HG03060 (cell line): ENCODE measurements around the gene ATRNL1.
"Not testable (repeated sequence)": the region's sequence is repeated elsewhere in the genome, so short reads cannot be mapped to it uniquely, and the experiment has no call there.

Experiments used
- ATAC-seq: cut with Tn5 transposase; IDR thresholded peaks from one replicate; pipeline ENCODE4 v1.9.1; 2021; ENCODE audit warnings: low read depth, moderate number of reproducible peaks; ENCODE audit not compliant: unreplicated experiment

Gene ATRNL1

DNA sequence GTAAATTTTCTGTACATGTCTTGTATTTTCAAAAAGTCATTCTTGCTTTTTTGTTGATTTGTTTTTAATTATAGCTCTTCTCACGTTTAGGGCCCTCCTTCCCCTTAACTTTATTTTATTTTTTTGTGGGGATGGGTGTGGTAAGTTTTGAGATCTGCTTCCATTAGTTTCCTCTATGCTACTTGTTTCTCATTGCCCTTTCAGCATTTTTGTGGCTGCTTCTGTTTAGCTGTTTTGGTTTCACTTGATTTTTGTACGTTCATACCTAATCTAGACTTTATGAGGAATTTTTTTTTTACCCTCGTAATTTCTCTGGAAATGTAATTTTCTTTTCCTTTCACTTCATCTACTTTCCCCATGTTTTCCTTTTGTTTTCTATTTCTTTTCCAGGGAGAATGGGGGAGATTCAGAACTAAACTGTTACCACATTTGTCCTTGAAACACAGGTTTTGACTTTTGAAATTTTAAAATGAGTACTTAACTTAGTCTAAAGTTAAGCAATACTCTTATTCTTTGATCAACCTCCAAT is 80.8 kb downstream of the ATRNL1 start:
- no peak for ATAC-seq

DNA sequence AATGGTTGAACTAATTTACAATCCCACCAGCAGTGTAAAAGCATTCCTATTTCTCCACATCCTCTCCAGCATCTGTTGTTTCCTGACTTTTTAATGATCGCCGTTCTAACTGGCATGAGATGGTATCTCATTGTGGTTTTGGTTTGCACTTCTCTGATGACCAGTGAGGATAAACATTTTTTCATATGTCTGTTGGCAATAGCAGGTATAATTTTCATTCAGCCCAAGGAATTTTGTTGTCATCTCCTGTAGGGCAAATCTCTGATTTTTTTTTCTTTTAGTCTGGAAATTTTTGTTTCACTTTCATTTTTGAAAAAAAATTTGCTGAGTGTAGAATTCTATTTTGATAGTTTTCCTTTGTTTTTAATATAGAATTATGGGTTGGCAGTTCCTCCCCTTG is 114.1 kb downstream of the ATRNL1 start:
- not testable (repeated sequence) for ATAC-seq

DNA sequence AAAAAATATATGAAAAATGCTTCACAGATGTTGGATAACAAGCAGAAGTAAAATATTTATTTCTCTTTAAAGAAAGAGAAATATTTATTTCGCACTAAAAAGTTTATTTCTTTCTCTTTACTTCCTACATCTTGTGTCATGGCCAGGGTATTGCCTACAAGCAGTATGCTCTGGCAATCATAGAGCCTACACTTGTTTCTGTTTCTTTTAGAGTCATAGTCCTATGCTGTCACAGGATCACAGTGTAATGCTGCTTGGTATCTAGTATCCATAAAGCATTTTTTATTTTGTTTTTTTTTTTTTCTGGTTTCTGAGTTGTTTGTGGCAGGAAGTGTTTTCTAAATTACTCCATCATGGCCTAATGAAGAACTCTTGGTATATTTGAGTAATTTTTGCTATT is 116.0 kb downstream of the ATRNL1 start:
- ATAC-seq, result no peak

DNA sequence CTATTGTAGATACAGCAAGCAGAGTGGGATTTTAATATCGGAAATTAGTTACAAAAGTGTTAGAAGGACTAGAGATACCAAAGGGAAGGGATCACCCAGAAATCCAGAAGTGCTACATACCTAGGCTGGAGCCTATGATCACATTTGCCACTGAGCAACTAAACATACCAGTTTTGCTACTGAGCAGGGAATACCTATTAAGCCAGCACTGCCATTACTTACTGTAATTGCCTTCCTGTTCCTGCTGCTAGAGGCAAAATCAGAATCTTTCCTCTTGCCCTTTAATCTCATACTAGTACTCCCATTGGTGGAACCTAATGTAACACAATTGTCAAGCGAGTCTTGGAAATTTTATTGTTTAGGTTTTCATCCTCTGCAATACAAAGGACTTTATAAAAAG is 121.7 kb downstream of the ATRNL1 start:
- ATAC-seq, result no peak

DNA sequence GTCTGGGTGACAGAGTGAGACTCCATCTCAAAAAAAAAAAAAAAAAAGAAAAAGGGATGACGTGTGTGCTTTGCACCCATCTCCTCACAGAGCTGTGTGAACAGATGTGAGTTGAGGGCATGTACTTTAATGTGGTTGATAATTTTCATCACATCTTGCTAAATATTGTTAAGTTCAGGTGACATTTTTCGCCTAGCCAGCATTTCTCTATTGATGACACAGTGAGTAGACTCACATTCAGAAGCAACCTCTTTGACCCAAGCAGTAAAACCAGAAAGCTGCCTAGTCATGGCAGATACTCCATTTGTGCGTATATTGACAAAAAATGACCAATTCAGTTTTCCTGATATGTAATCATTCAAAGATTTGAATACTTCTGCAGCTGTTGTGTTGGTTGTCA is 126.0 kb downstream of the ATRNL1 start:
- no peak for ATAC-seq

DNA sequence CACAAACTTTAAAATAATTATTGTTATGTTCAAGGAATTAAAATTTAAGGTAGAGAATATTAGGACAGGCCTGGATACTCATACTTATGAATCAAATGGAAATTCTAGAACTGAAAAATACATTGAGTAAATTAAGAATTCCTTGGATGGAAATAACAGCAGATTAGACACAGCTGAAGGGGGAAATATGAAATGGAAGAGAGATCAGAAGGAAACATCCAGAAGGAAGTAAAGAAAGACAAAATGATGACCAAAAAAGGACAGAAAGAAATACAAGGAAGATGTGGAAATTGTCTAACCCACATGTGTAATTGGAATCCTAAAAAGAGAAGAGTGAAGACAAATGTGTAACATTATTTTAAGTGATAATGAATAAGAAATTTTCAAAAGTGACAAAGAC is 128.9 kb downstream of the ATRNL1 start:
- ATAC-seq, result no peak

DNA sequence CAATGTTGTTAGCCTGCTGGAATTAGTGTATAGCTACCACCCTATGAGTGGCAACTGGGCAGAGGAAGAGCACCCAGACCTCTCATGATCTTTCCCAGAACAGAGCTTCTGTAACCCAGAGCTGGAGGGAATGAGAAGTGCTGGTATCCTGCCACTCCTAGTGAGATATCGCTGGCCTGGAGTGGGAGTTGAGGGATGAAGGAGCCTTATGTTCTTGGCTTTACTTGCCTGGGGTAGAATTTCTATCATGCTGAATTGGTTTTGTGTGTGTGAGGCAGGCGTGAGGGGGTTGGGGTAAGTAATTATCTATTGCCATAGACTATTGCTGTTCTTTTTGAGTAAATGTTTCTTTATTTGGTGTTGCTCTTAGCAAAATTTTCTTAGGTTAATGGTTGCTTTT is 146.6 kb downstream of the ATRNL1 start:
- ATAC-seq, result no peak

DNA sequence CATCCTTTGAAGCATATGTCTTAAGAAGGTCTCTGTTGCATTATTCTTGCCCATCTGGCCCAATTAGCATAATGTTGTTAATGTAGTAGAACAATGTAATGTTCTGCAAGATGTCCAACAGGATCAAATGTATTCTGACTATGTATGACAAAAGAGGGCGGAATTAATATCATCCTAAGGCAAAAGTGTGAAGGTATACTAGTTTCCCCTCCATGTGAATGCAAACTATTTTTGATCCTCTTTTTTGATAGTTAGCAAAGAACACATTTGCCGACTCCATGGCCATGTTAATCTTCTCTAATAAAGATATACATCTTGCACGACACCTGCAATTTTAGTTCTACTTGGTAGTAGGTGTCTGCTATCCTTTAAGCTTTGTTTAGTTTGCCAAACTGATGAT is 157.6 kb downstream of the ATRNL1 start:
- no peak for ATAC-seq

DNA sequence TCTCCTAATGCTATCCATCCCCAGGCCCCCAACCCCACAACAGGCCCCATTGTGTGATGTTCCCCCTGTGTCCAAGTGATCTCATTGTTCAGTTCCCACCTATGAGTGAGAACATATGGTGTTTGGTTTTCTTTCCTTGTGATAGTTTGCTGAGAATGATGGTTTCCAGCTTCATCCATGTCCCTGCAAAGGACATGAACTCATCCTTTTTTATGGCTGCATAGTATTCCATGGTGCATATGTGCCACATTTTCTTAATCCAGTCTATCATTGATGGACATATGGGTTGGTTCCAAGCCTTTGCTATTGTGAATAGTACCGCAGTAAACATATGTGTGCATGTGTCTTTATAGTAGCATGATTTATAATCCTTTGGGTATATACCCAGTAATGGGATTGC is 160.6 kb downstream of the ATRNL1 start:
- not testable (repeated sequence) for ATAC-seq

DNA sequence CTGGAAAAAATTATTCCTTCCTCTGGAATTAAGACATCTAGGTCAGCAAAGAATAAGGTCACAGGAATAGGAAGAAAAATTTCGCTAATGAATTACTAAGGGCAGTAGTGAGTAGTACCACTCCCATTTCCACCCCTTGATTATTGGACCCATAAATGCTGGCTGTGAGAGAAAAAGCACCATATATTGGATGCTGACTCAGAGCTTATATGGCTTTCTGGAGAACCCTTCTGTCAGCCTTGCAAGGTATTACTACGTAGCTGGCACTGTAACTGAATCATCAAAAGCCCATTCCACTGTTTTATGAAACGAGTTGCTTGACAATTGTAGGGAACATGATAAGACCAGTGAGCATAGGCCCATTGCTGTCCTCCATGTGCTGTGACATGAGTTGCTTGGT is 179.3 kb downstream of the ATRNL1 start:
- no peak for ATAC-seq

DNA sequence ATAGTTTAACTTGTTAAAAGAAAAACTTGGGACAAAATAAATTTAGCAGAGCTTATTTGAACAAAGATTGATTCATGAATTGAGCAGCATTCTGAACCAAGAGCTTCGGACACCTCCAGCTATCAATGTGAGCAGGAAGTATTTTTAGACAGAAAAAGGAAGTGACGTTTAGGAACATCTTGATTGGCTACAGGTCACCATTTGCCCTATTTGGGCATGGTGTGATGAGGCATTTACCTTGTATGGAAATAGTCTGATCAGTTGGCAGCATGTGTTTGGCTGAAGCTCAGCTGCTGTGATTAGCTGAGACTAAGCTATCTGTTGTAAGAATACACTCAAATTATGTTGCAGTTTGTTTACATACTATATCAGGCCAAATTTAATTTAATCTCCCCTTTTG is 185.1 kb downstream of the ATRNL1 start:
- no peak for ATAC-seq

DNA sequence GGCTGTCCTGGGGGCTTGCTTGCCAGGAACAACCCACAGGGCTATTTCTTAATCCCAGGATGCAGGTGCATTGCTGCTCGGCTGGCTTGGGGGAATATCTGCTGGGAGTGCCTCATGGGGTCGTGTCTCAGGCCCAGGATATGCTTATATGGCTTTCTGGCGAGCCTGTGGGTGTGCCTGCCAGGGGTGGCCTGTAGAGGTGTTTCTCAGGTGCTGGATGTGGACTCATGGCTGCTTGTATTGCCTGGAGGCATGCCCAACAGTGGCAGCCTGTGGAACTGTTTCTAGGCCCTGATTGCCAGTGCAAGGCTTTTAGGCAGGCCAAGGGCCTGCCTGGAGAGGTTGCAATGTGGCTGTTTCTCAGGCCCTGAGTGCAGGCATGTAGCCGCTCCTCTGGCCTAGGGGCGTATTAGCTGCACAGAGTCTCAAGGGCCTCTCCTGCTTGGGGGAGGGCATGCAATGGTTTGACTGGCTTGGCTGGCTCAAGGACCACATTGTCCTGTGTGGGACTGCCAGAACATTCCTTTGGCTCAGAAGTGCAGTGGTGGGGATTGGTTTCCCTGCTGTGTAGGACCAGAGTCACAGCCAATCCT is 202.1 kb downstream of the ATRNL1 start:
- ATAC-seq, result no peak

DNA sequence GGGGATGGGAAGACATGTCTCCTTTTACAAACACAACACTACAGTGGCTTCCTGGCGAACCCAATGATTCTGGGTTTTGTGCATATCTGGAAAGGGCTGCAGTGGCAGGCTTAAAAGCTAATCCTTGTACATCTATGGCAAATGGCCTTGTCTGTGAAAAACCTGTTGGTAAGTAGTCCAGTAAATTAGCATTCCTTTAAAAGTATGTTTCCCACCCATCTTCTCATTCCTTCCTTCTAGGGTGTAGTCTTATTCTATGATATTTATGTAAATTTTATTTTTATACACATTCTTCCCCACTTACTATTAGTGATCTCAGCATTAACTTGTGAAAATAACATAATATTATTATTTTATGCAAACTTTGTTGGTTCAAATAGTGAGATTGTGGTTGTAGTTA is 206.9 kb downstream of the ATRNL1 start:
- no peak for ATAC-seq

DNA sequence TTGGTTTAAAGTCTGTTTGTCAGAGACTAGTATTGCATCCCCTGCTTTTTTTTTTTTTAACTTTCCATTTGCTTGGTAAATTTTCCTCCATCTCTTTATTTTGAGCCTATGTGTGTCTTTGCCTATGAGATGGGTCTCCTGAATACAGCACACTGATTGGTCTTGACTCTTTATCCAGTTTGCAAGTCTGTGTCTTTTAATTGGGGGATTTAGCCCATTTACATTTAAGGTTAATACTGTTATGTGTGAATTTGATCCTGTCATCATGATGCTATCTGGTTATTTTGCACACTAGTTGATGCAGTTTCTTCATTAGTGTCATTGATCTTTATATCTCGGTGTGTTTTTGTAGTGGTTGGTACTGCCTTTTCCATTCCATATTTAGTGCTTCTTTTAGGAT is 226.5 kb downstream of the ATRNL1 start:
- not testable (repeated sequence) for ATAC-seq

DNA sequence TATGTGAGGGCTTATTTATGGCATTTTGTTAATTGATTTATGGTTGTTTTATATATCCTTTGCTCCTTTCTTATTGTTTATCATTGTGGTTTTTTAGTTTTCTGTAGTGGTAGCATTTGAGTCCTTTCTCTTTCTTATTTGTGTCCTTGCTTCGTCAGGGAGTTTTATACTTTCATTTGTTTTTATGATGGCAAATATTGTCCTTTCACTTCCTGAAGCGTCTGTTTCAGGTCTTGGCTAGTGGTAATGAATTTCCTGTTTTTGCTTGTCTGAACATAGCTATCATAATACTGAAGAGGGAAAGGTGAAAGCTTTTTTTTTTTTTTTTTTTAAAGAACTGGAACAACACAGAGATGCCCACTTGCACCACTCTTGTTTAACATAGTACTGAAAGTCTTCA is 228.2 kb downstream of the ATRNL1 start:
- ATAC-seq, result no peak

DNA sequence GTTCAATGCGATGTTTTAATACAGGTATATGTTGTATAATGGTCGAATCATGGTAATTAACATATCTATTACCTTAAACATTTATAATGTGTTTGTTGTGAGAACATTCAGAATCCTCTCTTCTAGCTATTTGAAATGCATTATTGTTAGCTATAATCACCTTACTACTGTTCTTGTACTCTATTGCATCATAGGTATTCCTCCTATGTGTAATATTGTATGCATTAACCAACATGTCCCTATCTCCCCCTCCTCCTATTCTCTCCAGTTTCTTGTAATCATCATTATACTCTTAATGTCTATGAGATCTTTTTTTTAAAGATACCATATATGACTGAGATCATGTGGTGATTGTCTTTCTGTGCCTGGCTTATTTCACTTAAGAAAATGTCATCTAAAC is 235.2 kb downstream of the ATRNL1 start:
- no peak for ATAC-seq

DNA sequence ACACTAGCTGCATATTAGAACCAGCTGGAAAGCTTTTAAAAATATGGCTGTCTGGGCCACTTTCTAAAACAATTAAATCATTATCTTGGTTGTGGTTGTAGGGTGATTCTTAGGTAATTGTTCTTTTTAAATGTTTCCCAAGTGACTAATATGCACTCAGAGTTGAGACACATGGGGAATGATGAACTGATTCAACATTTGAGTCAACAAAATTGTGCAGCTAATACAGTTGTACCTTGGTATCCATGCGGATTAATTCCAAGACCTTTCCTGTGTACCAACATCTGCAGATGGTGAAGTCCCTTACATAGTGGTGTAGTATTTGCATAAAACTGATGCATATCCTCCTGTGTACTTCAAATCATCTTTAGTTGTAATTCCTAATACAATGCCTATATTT is 242.2 kb downstream of the ATRNL1 start:
- no peak for ATAC-seq

DNA sequence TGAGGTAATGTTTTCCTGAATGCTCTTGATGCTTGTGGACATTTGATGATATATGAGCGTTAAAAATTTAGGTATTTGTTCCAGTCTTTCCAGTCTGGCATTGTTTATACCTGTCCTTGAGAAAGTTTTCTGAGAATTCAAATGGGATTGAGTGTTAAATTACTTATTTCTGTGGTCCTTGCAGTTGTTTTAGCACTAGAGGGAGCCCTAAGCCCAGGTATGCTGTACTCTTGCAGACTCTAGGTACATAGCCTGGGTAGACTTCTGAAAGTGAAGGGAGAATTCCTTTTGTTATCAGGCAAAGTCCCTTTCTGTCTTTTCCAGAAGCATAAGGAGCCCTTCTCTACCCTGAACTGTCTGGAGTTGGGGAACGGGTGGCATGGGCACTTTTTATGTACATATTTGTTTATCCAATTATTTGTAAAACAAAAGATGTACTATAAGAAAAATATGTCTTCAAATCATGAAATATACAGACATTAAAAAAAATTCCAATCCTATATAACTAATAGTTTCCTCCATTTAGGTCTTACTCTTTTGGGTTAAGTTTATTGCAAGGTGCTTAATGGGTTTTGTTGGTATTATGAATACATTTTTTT is 262.1 kb downstream of the ATRNL1 start:
- ATAC-seq, result no peak

DNA sequence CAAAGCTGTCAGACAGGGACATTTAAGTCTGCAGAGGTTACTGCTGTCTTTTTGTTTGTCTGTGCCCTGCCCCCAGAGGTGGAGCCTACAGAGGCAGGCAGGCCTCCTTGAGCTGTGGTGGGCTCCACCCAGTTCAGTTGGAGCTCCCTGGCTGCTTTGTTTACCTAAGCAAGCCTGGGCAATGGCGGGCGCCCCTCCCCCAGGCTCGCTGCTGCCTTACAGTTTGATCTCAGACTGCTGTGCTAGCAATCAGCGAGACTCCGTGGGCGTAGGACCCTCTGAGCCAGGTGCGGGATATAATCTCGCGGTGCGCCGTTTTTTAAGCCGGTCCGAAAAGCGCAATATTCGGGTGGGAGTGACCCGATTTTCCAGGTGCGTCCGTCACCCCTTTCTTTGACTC is 274.8 kb downstream of the ATRNL1 start:
- ATAC-seq, result not testable (repeated sequence)

DNA sequence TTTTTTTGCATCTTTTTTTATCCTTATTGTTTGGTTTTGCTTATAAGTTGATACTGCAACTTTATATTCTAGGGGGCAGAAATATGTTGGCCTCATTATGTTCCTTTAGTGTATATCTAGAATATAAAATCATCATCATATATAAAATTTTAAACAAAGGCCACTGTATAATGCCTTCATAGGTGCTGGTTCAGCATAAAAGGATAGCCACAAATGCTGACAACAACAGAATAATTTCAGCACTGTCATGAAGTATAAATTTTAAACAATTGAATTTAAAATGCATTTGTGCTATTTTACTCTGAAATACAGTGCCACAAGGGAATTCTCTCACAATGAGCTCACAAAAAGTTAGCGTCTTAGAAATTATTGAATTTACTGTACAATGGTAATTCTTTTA is 285.9 kb downstream of the ATRNL1 start:
- no peak for ATAC-seq

DNA sequence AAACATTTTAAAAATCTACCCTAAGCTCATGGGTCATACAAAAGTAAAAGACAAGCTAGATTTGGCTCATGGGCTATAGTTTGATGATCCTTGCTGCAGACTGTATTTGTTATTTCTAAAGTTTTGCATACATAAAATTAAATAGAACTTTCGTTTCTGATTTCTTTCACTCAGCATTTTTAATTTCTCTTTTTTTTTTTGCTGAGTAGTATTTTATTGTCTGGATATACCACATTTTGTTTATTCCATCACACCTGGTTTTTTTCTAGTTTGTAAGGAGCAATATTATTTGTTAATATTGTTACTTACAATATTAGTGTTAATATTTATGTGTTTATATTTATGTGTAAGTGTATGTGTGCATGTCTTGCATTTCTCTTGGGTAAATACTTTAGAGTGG is 291.5 kb downstream of the ATRNL1 start:
- no peak for ATAC-seq

DNA sequence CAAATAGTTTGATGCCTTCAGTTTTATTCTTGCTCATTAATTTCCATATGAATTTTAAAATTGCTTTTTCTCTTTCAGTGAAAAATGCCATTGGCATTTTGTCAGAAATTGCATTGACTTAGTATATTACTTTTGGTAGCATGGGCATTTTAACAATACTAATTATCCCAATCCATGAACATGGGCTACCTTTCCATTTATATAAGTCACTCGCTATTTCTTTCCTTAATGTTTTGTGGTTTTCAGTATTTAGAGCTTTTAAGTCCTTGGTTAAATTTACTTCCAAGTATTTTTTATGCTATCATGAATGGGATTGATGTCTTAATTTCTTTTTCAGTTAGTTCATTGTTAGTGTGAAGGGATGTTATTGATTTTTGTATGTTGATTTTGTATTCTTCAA is 297.4 kb downstream of the ATRNL1 start:
- no peak for ATAC-seq

DNA sequence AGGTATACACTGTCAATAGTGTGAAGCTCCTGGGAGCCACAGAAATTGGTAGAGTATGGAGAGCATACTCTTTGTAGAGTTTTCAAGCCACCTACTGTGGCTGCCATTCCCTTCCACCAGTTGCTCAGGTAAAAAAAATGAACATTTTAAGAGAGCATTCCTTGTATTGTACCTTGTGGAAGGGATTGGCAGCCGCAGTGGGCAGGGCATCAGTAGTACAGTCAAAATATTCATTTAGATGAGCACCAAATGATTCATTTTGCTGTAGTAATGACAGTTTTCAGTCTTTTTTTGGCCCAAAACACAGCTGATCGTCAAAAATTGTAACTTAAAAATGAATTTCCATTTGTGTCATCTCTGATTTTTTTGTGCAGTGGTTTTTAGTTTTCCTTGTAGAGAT is 304.9 kb downstream of the ATRNL1 start:
- ATAC-seq, result no peak
